Sigmoid colon (tissue), 7 donors: ENCODE measurements around the gene JDP2. TPM values are rescaled to one million over a fixed set of nuclear protein-coding genes. Genes with fewer than 3 reads are reported as not detected.
A peak's percentile ranks its signal among the peaks of the same experiment; 100 is the strongest.
"Not testable (repeated sequence)": the region's sequence is repeated elsewhere in the genome, so short reads cannot be mapped to it uniquely, and the experiment has no call there.

Experiments
- DNase-seq: peaks from one replicate; pipeline ENCODE4 v3.0.0-alpha.2; 2019
- H3K27ac ChIP-seq, 4 donors: fragments of 200-600 bp; sonication (generic); one replicate each; pipeline ENCODE4 v1.5.1; 2016 to 2019; ENCODE audit warnings: mild to moderate bottlenecking in 1 of 4
- H3K27me3 ChIP-seq, 3 donors: fragments of 200-600 bp; sonication (generic); one replicate each; pipeline ENCODE4 v1.5.1; 2019; ENCODE audit warnings: mild to moderate bottlenecking in 1 of 3
- H3K36me3 ChIP-seq, 4 donors: fragments of 200-600 bp; sonication (generic); one replicate each; pipeline ENCODE4 v1.5.1; 2016 to 2019
- H3K4me1 ChIP-seq, 4 donors: fragments of 200-600 bp; sonication (generic); one replicate each; pipeline ENCODE4 v1.5.1; 2017 to 2019
- H3K4me3 ChIP-seq, 4 donors: fragments of 200-600 bp; sonication (generic); one replicate each; pipeline ENCODE4 v1.5.1; 2017 to 2019; ENCODE audit warnings: mild to moderate bottlenecking in 2 of 4, moderate library complexity in 1 of 4
- H3K9me3 ChIP-seq, 4 donors: fragments of 200-600 bp in 3 of 4; sonication (generic) in 3 of 4; one replicate each; pipeline versions ENCODE4 v1.5.1 to v1.6.1; 2013 to 2019
- CTCF ChIP-seq, 4 experiments: fragments of 450-650 bp in 3 of 4; fragments of 200-600 bp in 1 of 4; IDR thresholded peaks; one replicate each; pipeline ENCODE4 v1.5.1; 2016 to 2019; ENCODE audit warnings: antibody characterized with exemption in 4 of 4, mild to moderate bottlenecking in 3 of 4, moderate library complexity in 2 of 4
- EP300 ChIP-seq, 4 donors: sonication (generic); formaldehyde crosslinking; IDR thresholded peaks; one replicate each; pipeline ENCODE4 v1.6.1; 2017; ENCODE audit warnings: antibody characterized with exemption in 4 of 4
- POLR2A ChIP-seq, 2 donors: fragments of 450-650 bp; IDR thresholded peaks; one replicate each; pipeline ENCODE4 v1.6.1; 2016; ENCODE audit warnings: antibody characterized with exemption in 2 of 2, mild to moderate bottlenecking in 2 of 2, moderate library complexity in 2 of 2
- POLR2AphosphoS5 ChIP-seq, 4 donors: sonication (generic); formaldehyde crosslinking; IDR thresholded peaks; one replicate each; pipeline ENCODE4 v1.6.1; 2017; ENCODE audit warnings: antibody characterized with exemption in 4 of 4
- WGBS, 2 donors: extraction: QIAGEN DNeasy Blood & Tissue Kit; methylation state at CpG; one replicate each; pipeline ENCODE4 v1.1.7; 2013; 5-methylcytosine and 5-hydroxymethylcytosine counted together
- intact Hi-C: fragments of 100-400 bp; cut with DNase I; formaldehyde crosslinking; loops from one replicate; pipeline ENCODE4 v1.15.1; 2023
- polyA plus RNA-seq, 3 donors: library from polyadenylated mRNA; stranded (reverse); fragments of 200-250 nt; gene quantifications; one replicate each; pipeline ENCODE4 v1.2.3, GENCODE V29; 2013
- total RNA-seq, 4 donors: library from RNA; depleted of rRNA; stranded (reverse); fragments of >200 nt; gene quantifications; one replicate each; pipeline ENCODE4 v1.1.0, GENCODE V29; 2016
- donor health status: healthy with polysubstance abuse.
- donor health status: Bipolar disorder and iron deficiency.
- donor health status: healthy.

JDP2 gene
- total and polyA plus RNA-seq, 7 donors: 24.5 to 90.0 (median 54.9) TPM

- Histone ChIP-seq H3K36me3 (peaks cover 0 to 52% (median 20%) of the 10 kb centered on the region in 4 donors), H3K4me1 (peaks cover 0 to 57% (median 41%) of the 10 kb centered on the region in 4 donors), H3K27me3 (no peaks in the 10 kb centered on the region), H3K27ac (peak overlapping the region; percentile 66 to 79 (median 75)), H3K9me3 (no peaks in the 10 kb centered on the region), H3K4me3 (no peak overlapping the region)
- intact Hi-C loops: loop anchor here (5.0 kb wide), 2 partner anchors 42 to 157 kb away; partner anchors contain the start of gene JDP2
- peak; percentile 90 for DNase-seq
- WGBS, 2 donors: 25 to 78% methylated on average over 25 of the region's 25 CpGs
- TF ChIP-seq POLR2A (IDR thresholded peaks at IDR 0.05): no peak
- peak in 2 of 4 donors; percentile 30 to 48 for TF ChIP-seq POLR2AphosphoS5 (IDR thresholded peaks at IDR 0.05)
- TF ChIP-seq EP300 (IDR thresholded peaks at IDR 0.05): no peak
- no peak for TF ChIP-seq CTCF (IDR thresholded peaks at IDR 0.05)
These were observed 41.9 kb downstream of the JDP2 start for GRCh38 chr14:75469606-75470237.

GRCh38 chr14:75470238-75470797 is 42.5 kb downstream of the JDP2 start:
- H3K4me3 ChIP-seq: no peak overlapping the region
- peaks cover 0 to 51% (median 37%) of the 10 kb centered on the region in 4 donors for H3K4me1 ChIP-seq

GRCh38 chr14:75471059-75471458 is 43.2 kb downstream of the JDP2 start:
- Histone ChIP-seq H3K4me3 (no peak overlapping the region), H3K4me1 (peaks cover 0 to 44% (median 33%) of the 10 kb centered on the region in 4 donors), H3K36me3 (peaks cover 0 to 53% (median 20%) of the 10 kb centered on the region in 4 donors), H3K27ac (peak overlapping the region; percentile 66 to 79 (median 75)), H3K9me3 (no peaks in the 10 kb centered on the region), H3K27me3 (no peaks in the 10 kb centered on the region)
- TF ChIP-seq EP300 (IDR thresholded peaks at IDR 0.05) (no peak), CTCF (IDR thresholded peaks at IDR 0.05) (no peak), POLR2AphosphoS5 (IDR thresholded peaks at IDR 0.05) (no peak), POLR2A (IDR thresholded peaks at IDR 0.05) (no peak)
- 55 to 89% methylated on average over 5 of the region's 5 CpGs for WGBS, 2 donors
- intact Hi-C loops: loop anchor here (5.0 kb wide), 1 partner anchor 159 kb away; no protein-coding TSS in a partner anchor
- peak; percentile 39 for DNase-seq

More at GRCh38 chr14:75470238-75470797, 42.5 kb downstream of the JDP2 start:
- peak; percentile 64 for DNase-seq
- TF ChIP-seq EP300 (IDR thresholded peaks at IDR 0.05) (no peak), POLR2AphosphoS5 (IDR thresholded peaks at IDR 0.05) (no peak), POLR2A (IDR thresholded peaks at IDR 0.05) (no peak), CTCF (IDR thresholded peaks at IDR 0.05) (no peak)
- Histone ChIP-seq H3K36me3 (peaks cover 0 to 53% (median 20%) of the 10 kb centered on the region in 4 donors), H3K9me3 (no peaks in the 10 kb centered on the region), H3K27me3 (no peaks in the 10 kb centered on the region), H3K27ac (peak overlapping the region; percentile 66 to 79 (median 75))
- 34 to 77% methylated on average over 12 of the region's 12 CpGs for WGBS, 2 donors
- intact Hi-C loops: loop anchor here (5.0 kb wide), 1 partner anchor 158 kb away; no protein-coding TSS in a partner anchor

DNA sequence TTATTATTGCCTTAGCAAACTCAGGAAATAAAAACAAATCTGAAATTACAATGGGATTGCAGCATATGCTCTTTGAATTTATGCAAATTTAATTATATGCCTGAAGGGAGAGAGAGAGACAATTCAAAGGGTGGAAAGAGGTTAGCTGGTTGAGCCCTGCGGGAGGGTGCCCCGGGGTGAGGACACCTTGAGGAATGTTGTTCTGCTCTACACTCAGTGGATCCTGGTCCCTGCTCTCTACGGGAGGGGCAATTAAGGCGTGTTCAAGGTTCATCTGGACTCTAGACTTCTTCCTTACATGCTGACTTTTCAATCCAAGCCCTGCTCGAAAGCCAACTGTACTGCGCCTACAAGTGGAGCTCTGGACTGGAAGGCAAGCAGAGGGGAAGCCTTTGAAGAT is 46.3 kb downstream of the JDP2 start:
- Histone ChIP-seq H3K36me3 (peaks cover 0 to 53% (median 20%) of the 10 kb centered on the region in 4 donors), H3K4me1 (peaks cover 0 to 33% (median 29%) of the 10 kb centered on the region in 4 donors)
- H3K27ac ChIP-seq, H3K4me3 ChIP-seq, H3K27me3 ChIP-seq, H3K9me3 ChIP-seq: not testable (repeated sequence)
- peak; percentile 46 for DNase-seq
- intact Hi-C loops: loop anchor here (5.0 kb wide), 1 partner anchor 162 kb away; no protein-coding TSS in a partner anchor
- WGBS, 2 donors: 21 to 73% methylated on average over 6 of the region's 6 CpGs

- TF ChIP-seq CTCF (IDR thresholded peaks at IDR 0.05) (peak in 3 of 4 experiments; percentile 31 to 52 (median 33)), POLR2AphosphoS5 (IDR thresholded peaks at IDR 0.05) (peak in 2 of 4 donors; percentile 30 to 31), POLR2A (IDR thresholded peaks at IDR 0.05) (no peak), EP300 (IDR thresholded peaks at IDR 0.05) (peak in 1 of 4 donors; percentile 9)
- peaks cover 0 to 33% (median 11%) of the 10 kb centered on the region in 4 donors for H3K36me3 ChIP-seq
These were observed 48.6 kb downstream of the JDP2 start for GRCh38 chr14:75476274-75476995.

More at GRCh38 chr14:75476274-75476995, 48.6 kb downstream of the JDP2 start:
- DNase-seq: peak; percentile 85
- no peak overlapping the region for H3K4me3 ChIP-seq
- peaks cover 0 to 14% (median 10%) of the 10 kb centered on the region in 4 donors for H3K4me1 ChIP-seq
- H3K9me3 ChIP-seq: no peaks in the 10 kb centered on the region
- 38 to 63% methylated on average over 11 of the region's 11 CpGs for WGBS, 2 donors
- peak overlapping the region in 3 of 4 donors; percentile 4 to 51 (median 11) for H3K27ac ChIP-seq
- no peaks in the 10 kb centered on the region for H3K27me3 ChIP-seq
- intact Hi-C loops: no loop called here
